ENCODE data around the gene VWA5B1.
"Not testable (repeated sequence)": the region's sequence is repeated elsewhere in the genome, so short reads cannot be mapped to it uniquely, and the experiment has no call there.

VWA5B1 gene

DNA sequence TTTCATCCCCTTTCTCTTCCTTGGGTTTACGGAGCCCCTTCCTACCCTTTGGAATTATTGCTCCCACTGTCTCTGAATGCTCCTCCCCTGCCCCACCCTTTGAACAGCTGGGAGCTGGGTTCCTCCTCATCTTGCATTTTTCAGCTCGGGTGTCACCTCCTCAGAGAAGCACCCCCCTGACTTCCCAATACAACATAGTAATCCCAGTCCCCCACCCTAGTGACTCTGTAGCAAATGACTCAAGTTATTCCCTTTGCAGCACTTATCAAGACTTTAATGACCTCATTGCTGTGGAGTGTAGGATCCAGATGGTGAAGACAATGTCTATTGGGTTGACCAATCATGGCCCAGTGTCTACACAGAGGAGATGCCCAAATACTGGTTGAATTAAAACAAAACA, 8.9 kb upstream of the VWA5B1 start:
- FAIRE-seq = no peak

DNA sequence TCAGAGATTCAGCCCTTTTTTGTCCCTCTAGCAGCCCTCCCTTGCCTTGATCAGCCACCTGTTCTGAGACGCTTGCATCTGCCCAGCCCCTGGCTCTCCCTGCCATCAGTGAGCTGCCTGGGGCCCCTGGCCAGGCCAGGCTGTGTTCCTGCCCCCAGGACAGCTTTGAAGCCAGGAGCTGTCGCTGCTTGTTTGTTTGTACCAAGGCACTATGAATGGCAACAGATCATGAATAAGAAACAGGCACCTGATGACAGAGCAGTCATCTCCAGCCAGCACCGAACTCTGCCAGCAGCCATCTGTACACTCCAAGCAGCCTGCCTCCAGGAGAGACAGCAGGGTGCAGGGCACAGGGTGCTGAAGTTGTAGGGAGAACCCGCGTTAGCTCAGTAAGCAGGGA, 8.1 kb upstream of the VWA5B1 start:
- no peak for FAIRE-seq

DNA sequence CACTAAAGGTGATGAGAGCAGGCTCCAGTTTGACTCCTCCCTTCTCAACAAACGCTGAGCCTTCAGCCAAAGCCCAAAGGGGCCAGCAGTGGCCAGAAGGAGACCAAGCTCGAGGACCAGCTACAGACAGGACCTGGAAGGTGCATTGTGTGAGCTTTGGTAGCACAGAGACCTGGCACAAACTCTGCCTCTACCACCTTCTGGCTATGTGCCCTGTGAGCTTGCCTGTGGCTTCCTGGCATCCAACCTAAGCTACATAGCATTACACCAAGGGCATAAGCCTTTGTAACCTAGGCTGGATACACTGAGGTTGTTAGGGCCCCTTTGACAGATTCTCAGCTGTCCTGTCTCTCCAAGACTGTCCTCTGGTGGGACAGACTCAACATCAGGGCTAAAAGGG, 6.6 kb upstream of the VWA5B1 start:
- FAIRE-seq = no peak

DNA sequence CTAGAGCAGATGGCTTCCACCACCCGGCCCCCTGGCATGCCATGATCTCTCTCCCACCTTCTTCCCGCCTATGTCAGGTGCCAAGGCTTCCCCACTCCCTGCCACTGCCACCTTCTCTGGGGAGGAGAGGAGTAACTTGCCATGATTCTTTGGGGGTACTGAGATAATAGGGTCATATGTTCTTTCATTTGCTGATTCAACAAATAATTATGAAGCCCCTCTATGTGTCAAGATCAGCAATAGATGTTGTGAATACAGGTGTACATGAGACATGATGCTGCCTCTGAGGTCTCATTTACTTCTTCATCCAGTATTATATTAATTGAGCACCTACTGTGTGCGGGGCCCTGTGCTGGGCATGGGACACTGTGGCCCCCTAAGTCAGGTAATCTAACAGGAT, 6.0 kb upstream of the VWA5B1 start:
- no peak for FAIRE-seq

DNA sequence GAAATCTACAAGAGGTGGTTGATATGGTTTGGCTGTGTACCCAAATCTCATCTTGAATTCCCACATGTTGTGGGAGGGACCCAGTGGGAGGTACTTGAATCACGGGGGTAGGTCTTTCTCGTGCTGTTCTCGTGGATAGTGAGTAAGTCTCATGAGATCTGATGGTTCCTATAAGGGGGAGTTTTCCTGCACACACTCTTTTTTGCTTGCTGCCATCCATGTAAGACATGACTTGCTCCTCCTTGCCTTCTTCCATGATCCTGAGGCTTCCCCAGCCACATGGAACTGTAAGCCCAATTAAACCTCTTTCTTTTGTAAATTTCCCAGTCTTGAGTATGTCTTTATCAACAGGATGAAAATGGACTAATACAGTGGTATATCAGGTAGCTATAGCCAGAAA, 5.2 kb upstream of the VWA5B1 start:
- no peak for FAIRE-seq

DNA sequence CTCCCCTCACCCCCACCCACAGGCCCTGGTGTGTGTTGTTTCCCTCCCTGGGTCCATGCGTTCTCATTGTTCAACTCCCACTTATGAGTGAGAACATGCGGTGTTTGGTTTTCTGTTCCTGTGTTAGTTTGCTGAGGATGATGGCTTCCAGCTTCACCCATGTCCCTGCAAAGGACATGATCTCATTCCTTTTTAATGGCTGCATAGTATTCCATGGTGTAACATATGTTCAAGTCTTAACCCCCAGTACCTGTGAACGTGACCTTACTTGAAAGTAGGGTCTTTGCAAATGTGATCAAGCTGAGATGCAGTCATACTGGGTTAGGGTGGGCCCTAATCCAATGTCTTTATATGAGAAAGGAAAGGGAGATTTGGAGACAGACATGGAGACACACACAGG, 3.0 kb upstream of the VWA5B1 start:
- not testable (repeated sequence) for FAIRE-seq

DNA sequence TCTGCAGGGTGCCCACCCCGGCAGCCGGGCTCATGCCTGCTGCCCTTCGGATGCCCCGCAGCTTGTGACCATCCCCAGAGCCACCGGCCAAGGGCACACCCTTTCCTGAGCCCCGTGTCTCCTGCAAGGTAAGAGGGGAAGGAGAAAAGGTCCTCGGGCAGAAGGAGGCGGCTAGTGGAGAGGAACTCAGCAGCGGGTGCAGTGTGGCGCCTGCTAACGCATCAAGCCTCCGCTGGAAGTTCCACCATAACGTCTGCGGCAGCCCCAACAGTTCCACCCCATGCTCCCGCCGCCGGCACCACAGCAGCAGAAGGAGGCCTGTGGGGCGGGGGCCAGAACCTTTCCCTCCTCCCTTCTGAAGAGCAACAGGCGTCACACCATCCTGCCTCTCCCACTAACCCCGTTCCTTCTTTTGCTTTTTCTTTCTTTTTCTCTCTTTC, 990 bp downstream of the VWA5B1 start:
- FAIRE-seq = no peak

DNA sequence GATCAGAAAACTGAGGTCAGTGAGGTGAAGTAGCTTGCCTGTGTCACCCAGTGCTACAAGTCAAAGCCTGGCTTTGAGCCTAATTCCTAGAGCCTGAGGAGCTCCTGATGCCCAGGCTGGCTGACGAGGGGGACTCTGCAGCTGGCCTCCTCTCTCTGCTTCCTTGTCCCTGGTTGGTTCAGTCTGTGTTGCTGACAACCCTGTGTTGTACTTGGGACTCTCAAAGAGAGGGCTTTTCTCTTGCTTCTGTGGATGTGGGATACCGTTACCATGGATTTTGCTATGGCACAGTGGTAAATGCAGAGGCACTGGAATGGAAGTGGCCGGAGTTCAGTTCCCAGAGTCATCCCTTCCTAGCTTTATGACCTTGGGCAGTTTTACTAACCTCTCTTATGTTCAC, 8.0 kb downstream of the VWA5B1 start:
- no peak for FAIRE-seq

DNA sequence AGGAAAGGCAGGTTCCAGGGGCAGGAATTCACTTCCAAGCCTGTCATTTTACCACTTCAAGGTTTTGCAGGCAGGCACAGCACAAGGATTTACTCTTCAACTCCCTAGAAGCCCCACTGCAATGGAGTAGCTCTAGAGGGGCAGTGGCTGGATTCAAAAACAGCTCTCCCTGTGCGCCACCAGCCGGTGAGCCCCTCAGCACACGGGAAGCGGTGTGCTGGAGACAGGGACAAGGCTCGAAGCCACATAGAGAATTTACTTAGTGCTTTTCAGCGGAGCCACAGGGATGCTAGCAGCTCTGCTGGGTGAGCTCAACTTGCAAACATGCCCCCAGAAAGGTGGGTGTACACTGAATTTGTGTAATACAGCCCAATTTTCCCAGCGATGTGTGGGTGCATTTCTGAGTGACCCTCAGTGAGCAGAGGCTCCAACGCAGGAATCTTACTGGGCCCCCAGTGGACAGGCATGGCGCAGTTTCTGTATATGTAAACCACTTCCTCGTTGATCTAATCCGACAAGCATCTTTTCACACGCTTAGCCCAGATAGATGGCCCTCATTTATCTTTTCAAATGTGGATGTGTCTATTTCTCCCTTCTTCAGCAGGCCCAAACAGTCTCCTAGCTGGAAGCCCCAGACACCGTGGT, 10.9 kb downstream of the VWA5B1 start:
- no peak for FAIRE-seq

DNA sequence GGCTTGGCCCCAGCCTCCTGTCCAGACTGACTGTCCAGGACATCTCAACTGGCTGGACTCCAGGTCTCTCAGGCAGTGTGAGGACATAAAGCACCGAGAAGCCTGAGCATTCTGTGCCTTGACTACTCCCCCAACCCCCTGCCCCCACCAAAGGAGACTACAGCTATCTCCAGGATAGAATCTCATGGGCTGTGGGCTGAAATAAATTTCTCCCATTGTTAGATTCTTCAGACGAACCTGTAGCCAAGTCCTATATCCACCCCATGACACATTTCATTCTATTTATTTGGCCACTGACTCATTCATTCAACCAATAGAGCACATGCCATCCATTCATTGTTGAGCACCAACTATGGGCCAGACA, 11.4 kb downstream of the VWA5B1 start:
- FAIRE-seq = no peak

DNA sequence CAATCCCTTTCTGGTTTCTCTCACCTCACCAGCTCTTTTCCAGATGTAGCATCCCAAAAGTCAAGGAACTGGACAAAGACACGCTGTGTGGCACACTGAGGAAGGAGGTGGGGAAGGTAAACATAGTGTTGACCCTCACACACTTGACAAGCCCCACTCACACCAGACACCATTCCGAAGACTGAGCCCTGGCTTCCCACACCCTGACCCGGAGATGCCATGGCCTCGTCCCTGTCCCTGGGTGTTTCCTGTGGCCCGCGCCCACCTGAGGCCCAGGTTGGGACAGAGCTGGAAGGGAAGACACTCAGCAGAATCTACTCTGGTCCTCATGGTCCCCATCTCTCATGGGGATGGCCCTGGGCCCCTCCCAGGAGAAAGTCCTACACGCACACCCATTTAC, 16.4 kb downstream of the VWA5B1 start:
- no peak for FAIRE-seq

DNA sequence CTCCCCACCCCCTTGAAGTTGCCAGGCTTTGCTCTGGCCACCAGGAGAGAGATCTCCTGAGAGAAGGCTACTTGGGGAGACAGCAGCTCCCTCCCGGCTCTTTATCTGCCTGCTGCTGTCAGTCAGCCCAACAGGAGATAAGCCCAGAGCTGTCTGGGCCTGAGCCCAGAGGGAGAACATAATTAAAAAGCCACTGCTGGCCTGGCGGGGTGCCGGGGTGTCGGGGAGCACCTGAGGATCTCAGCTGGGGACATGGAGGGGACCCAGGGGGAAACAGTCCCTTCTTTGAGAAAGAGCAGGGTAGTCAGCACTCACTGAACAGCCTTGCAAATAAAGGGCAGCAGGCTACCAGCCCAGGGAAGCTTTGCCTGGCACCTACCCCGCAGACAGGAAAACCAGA, 17.9 kb downstream of the VWA5B1 start:
- FAIRE-seq = no peak

DNA sequence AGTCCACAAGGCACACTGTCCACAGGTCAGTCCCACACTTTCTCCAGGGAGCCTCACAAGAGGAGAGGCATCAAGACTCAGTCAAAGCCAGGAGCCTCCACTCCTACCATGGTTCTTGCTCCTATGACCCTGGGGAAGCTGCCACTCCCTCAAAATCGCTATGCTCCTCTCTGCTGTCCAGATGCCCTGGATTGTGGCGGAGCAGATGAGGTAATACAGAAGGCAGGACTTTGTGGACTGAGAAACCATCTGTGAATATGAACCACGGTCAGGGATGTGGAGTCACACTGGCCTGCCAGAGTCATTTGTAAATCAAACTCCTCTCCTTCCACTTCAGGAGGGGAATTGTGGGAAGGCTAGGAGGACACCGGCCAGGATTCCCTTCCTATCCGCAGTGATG, 20.6 kb downstream of the VWA5B1 start:
- no peak for FAIRE-seq

DNA sequence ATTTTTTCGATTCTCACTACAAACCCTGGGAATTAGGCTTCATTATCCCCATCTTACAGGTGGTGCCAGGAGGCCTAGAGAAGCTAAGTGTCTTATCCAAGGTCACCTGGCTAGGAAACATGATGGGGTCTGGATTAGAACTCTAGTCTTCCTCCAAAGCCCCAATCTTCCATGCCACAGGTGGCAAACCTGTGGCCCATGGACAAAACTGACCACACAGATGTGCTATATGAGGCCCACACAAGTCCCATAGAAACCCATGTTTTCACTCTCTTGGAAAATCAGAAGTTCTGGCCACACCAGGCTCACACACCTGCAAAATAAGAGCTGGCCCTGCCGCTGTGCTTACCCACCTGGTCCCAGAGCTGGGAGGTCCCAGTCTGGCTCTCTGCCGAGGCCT, 21.6 kb downstream of the VWA5B1 start:
- no peak for FAIRE-seq

DNA sequence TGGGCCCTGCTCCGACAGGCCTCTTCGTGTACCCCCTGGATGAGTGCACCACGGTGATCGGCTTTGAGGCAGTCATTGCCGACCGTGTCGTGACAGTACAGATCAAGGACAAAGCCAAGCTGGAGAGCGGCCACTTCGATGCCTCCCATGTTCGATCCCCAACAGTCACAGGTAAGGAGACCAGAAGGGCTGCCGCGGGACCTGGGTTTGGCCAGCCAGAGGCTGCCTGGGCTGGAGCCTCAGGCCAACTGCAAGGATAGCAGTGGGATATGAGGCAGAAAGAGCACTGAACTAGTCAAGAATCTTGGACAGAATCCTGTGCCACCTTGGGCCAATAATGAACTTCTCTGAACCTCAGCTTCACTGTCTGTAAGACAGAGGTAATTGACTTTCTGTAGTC, 22.1 kb downstream of the VWA5B1 start:
- FAIRE-seq = no peak

DNA sequence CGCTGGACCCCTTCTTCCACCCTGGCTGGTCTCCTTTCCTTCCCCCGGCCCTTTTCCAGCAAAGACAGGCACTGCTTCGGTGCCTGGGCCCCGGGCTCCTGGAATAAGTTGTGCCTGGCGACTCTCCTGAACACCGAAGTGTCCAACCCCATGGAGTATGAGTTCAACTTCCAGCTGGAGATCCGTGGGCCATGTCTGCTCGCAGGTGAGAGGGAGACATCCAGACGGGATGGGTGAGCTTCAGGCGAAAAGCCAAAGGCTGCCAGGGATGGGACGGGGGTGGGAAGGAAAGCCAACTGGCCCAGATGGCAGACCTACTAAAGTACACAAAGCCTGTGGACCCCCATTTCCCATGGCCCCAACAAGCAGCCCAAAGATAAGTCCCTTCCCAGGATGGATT, 26.8 kb downstream of the VWA5B1 start:
- FAIRE-seq = no peak

DNA sequence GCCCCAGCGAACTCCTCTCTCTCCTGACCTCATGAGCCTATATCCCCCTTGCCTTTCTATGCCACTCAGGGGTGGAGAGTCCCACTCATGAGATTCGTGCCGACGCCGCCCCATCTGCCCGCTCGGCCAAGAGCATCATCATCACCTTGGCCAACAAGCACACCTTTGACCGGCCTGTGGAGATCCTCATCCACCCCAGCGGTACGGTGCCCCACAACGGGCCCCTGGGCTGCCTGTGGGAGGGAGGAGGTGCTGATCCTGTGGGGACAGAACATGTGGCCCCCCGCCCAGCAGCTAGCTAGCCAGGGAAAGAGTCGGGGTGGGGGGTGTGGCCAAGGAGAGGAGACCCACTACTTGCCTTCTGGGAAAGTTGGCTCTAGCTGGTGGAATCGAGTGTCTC, 27.8 kb downstream of the VWA5B1 start:
- FAIRE-seq = no peak

DNA sequence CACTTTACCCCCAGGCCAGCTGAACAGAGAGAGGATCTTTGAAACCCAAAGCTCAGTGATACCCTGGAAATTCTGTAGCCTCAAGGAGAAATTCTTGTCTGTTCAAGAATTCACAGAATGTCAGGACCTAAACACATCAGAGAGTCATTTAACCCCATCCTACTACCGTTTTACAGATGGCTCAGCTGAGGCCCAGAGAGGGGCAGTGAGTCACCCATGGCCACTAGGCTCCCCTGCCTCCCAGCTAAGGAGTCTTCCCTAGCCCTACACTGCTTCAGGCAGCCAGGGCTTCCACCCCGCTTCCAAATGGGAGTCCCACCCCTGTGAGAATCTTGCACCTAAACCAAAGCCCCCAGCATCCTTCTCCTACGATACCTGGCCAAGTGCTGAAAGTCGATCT, 28.3 kb downstream of the VWA5B1 start:
- no peak for FAIRE-seq

DNA sequence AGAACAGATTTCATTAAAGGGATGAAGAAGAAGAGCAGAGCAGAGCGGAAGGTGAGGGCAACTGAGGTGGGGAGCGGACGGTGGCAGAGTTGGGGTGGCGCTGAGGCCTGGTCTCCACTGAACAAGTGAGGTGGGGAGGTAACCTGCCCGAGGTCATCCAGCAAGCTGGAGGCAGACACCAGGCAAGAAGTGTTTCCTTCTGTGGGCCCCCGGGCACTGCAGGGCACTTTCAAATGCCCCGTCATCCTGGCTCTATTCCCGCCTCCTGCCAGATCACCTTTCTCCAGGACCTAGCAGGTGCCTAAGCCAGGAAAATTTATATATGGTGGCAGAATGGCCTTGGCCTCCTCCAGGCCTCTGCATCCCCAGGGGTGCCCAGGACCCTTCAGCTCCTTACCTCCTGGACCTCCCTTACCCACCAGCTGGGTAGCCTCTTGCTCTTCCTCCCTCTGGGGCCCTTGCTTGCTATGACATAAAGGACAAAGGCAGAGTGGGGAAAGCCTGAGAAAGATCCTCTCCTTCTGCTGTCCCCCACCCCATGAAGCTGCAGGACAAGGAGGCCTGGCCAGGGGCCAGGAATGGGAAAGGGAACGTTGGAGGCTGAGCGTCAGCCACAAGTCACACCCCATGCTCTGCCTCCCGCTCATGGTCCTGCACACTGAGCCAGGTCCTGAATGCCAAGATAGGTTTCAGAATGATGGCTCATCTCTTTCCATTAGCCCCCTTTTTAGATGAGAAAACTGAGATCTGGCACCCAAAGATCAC, 29.0 kb downstream of the VWA5B1 start:
- FAIRE-seq = no peak

DNA sequence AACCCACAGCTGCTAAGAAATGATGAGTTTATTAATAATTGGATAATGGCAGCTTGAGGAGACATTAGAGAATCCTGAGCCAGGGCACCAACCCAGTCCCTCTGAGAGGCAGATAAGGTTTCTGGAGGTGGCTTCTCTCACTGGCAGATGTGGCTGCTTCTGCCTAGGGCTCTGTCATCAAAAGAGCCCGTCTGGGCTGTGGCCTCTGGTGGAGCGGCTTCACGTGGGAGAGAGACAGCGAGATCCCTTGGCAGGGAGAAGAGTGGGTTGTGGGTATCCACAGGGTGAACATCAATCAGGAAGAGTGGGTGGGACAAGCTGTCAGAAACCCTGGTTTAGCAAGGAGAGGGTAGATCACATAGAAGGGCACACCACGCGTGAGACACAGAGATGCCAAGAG, 30.0 kb downstream of the VWA5B1 start:
- no peak for FAIRE-seq

DNA sequence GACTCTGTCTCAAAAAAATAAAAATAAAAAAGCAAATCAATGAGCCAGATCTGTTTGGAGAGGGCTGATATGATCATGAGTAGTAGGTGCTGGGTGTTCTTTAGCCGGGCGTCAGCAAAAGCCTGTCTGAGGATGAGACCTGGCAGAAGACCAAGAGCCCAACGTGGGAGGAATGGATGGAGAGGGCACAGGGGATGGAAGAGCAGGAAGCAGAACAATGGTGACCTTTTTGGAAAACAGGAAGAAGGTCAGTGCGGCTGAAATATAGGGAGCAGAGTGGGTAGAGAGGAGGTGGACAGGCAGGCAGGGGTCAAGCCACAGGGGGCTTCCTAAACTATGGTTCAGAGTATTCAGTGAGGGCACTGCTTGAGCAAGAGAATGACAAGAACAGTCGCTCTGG, 30.9 kb downstream of the VWA5B1 start:
- no peak for FAIRE-seq

DNA sequence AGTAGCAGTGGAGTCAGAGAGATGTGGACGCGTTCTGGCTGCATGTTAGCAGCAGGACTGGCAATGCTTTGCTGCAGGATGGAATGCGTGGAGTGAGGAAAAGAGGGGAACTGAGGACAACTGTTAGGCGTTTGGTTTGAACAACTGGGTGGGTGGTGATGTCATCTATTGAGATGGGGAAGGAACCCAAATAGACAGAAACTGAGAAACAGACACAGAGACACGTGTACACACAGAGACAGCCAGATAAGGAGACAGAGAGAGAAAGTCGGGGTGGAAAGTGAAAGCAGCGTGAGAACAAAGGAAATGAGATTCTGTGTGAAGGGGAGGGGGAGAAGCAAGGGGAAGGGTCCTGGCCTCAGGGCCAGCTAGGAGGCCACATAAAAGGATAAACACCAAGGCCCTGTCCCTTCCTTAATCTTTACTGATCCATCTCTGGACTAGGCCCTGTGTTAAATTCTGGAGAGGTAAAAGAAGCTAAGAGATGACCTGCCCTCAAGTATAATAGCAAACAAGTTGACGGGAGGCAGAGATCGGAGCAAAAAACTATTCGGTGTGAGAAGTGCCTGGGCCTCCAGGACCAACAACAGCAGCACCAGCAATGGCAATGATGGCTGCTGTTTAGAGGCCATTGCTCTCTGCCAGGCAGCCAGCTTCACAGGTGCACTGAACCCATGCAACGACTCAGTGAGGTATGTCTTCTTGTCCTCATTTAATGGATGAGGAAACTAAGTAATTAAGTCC, 31.6 kb downstream of the VWA5B1 start:
- no peak for FAIRE-seq

DNA sequence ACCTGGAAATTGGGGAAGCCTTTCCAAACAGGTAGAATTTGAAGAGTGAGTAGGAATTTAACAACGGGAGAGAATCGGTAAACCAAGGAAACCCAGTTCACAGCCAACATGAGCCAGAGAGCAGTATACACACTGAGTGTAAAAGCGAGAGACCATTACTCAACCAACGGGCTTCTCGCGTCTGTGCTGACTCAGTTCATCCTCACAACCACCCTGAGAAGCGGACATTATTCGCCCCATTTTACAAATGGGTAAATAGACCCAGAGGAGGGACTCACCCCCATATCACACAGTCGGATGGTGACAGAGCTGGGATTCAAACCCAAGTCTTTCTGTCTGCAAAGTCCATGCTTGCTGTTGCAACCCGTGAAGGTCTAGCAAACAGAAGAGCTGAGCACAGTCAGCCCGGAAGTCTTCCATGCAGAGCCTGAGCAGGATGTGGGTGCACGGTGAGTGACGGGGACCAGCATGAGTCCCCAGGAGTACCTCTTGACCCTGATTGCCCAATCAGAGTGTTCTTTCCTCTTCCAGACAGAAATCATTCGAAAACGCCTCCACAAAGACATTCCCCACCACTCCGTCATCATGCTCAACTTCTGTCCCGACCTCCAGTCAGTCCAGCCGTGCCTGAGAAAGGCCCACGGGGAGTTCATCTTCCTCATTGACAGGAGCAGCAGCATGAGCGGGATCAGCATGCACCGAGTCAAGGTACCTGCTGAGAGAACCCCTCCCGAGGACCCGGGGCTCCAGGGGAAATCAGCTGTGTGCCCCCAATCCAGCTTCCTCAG, 32.3 kb downstream of the VWA5B1 start:
- FAIRE-seq = no peak

DNA sequence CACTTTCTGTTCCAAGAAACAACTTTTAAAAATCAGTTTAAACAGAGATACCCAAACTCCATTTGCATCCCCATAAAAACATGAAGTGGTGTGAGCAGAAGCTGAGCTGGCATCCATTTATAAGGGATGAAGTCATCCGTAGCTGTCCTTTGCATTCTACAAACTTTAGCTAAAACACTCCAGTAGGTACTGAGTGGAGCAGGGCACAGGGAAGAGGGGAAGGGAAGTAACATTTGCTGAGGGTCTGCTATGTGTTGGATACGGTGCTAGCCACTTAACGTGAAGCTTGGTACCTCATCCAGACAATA, 32.9 kb downstream of the VWA5B1 start:
- no peak for FAIRE-seq
